Pericardium fibroblast (primary cell): Measurements from ENCODE around the gene POLN. TPM values are rescaled to one million over a fixed set of nuclear protein-coding genes. Genes with fewer than 3 reads are reported as not detected.

Experiments
- total RNA-seq: library from RNA; depleted of rRNA; stranded (reverse); fragments of >200 nt; gene quantifications from 2 replicates; pipeline ENCODE4 v1.2.3, GENCODE V29; 2015

Gene POLN
- total RNA-seq = 1.1 and 1.9 TPM in 2 replicates

GRCh38 chr4:2241410-2242353, at the start of gene POLN, which contains the start of gene HAUS3:
Gene POLN, minus strand, starts transcription at chr4:2242121. Its CDS starts 12,890 bp downstream, at chr4:2229231.
Gene HAUS3, minus strand, starts transcription at chr4:2242121. Its CDS starts 1,175 bp downstream, at chr4:2240946.

GRCh38 chr4:2261853-2262144, 19.9 kb upstream of the POLN start, which contains the start of gene MXD4:
Gene MXD4, minus strand, starts transcription at chr4:2262109. Its CDS starts 129 bp downstream, at chr4:2261980.

DNA sequence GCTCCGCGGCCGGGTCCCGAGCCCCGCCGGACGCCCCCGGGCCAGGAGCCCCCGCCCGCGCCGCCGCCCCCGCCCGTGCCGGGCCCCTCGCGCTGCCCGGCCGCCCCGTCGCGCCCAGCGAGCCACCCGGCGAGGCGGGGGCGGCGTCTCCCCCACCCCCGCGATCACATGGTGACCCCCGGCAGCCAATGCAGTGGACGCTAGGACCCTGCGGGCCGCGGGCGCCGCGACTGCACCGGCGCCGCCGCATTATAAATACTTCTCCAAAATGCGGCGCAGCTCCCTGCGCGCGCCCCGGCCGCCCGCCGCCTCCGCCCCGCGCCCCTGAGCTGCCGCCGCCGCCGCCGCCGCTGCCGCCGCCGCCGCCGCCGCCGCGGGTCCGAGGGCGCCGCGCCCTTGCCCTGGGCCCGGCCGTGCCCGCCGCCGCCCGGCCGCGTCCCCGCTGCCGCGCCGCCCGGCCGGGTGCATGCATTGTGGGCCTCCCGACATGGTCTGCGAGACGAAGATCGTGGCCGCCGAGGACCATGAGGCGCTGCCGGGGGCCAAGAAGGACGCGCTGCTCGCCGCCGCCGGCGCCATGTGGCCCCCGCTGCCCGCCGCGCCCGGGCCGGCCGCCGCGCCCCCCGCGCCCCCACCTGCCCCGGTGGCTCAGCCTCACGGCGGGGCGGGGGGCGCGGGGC, 182.7 kb downstream of the POLN start, which contains the start of gene NAT8L:
Gene NAT8L, plus strand, starts transcription at position 282 of the 680 bp plus-strand sequence. Its CDS starts 185 bp downstream, at position 467.

Other genes with a start within 250 kb of the POLN start
- gene NELFA, start 233.1 kb downstream of the POLN start, total RNA-seq = 14.9 and 15.9 TPM in 2 replicates
- gene NAT8L, start 182.8 kb downstream of the POLN start, total RNA-seq = 0.23 and 0.26 TPM in 2 replicates
- 4.6 and 5.3 TPM in 2 replicates for gene HAUS3, start within 50 bp of the POLN start, total RNA-seq
- gene MXD4, start 20.0 kb upstream of the POLN start, total RNA-seq = 93.1 and 94.6 TPM in 2 replicates
- 6.8 TPM in 2 replicates for gene ZFYVE28, start 176.5 kb upstream of the POLN start, total RNA-seq
- not detected in 2 replicates for gene CFAP99, start 176.8 kb upstream of the POLN start, total RNA-seq
- 47.0 and 53.0 TPM in 2 replicates for gene RNF4, start 227.0 kb upstream of the POLN start, total RNA-seq